ENCODE results near the gene MYO7B. TPM values are rescaled to one million over a fixed set of nuclear protein-coding genes. Genes with fewer than 3 reads are reported as not detected.

Gene MYO7B
- polyA plus RNA-seq, 2 of the 4 experiments (the other 2 are of a cell fraction) = 0.04 to 0.09 TPM

DNA sequence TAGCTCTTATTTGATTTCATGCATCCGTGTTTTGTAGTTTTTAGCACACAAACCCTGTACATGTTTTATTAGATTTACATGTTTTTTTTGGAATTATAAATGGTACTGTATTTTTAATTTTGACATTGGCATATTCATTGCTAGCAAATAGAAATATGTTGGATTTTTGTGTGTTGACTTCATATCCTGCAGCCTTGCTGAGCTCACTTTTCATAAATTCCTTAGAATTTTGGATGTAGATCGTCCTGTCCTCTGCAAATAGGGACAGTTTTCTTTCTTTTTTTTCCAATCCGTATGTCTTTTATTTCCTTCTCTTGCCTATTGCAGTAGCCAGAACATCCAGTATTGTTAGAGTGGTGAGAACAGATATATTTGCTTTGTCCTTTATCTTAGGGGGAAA, 63.7 kb downstream of the MYO7B start:
- 55% methylated on average over 3 of the region's 3 CpGs for WGBS (ENCODE audit: missing lambda C conversion rate)
- DNase-seq (ENCODE audit: low read depth in 1 of 2, low spot score in 1 of 2) = no peak
- CTCF ChIA-PET = interaction anchor here (0.6 to 2.8 kb wide), 3 partner anchors 8 to 56 kb away, joined by 3 to 9 read pairs (median 4); no protein-coding TSS in a partner anchor
- TF ChIP-seq POLR2A (IDR thresholded peaks at IDR 0.05; ENCODE audit: low read length) = no peak
- no peak for TF ChIP-seq FOXS1 (CRISPR knock-in tag; IDR thresholded peaks at IDR 0.05)
- no peak for TF ChIP-seq NR3C1 (IDR thresholded peaks at IDR 0.05)
- no peak for TF ChIP-seq HEYL (CRISPR knock-in tag; IDR thresholded peaks at IDR 0.05)
- TF ChIP-seq EP300 (IDR thresholded peaks at IDR 0.05) = no peak
- TF ChIP-seq NPAS2 (CRISPR knock-in tag; IDR thresholded peaks at IDR 0.05; ENCODE audit: borderline replicate concordance) = no peak
- TF ChIP-seq CBX2 (IDR thresholded peaks at IDR 0.05; ENCODE audit: borderline replicate concordance, low read depth) = no peak
- TF ChIP-seq, protein P1, sequence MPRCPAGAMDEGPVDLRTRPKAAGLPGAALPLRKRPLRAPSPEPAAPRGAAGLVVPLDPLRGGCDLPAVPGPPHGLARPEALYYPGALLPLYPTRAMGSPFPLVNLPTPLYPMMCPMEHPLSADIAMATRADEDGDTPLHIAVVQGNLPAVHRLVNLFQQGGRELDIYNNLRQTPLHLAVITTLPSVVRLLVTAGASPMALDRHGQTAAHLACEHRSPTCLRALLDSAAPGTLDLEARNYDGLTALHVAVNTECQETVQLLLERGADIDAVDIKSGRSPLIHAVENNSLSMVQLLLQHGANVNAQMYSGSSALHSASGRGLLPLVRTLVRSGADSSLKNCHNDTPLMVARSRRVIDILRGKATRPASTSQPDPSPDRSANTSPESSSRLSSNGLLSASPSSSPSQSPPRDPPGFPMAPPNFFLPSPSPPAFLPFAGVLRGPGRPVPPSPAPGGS (IDR thresholded peaks at IDR 0.05) = no peak
- no peak for TF ChIP-seq MAFK (IDR thresholded peaks at IDR 0.05; ENCODE audit: partially characterized antibody)
- no peak for TF ChIP-seq FOSB (CRISPR knock-in tag; IDR thresholded peaks at IDR 0.05)
- no peak for TF ChIP-seq ZFP36 (IDR thresholded peaks at IDR 0.05; ENCODE audit: borderline replicate concordance, partially characterized antibody)
- TF ChIP-seq HOXB13 (CRISPR knock-in tag; IDR thresholded peaks at IDR 0.05; ENCODE audit: low read depth) = no peak
- TF ChIP-seq CEBPB (IDR thresholded peaks at IDR 0.05) = no peak
- TF ChIP-seq ESRRA (IDR thresholded peaks at IDR 0.05; ENCODE audit: borderline replicate concordance, low read length) = no peak
- TF ChIP-seq MAZ (IDR thresholded peaks at IDR 0.05; ENCODE audit: borderline replicate concordance, low read depth, low read length) = no peak
- no peak for TF ChIP-seq ZC3H11A (IDR thresholded peaks at IDR 0.05)
- TF ChIP-seq CHD4 (IDR thresholded peaks at IDR 0.05; ENCODE audit: borderline replicate concordance) = no peak
- Histone ChIP-seq H3K4me3 (no peak overlapping the region), H3K27ac (no peak overlapping the region), H3K9me3 (peaks cover 26% of the 10 kb centered on the region), H3K4me2 (no peak overlapping the region), H3K4me1 (no peaks in the 10 kb centered on the region)
- POLR2A ChIA-PET = no interaction called here
- no peak for FAIRE-seq
- no peak for ATAC-seq

- no peak for ATAC-seq
- ChIA-PET POLR2A (no interaction called here), CTCF (interaction anchor here (1.4 to 2.2 kb wide), 3 partner anchors 10 to 45 kb away, joined by 3 to 7 read pairs (median 6); no protein-coding TSS in a partner anchor)
- Histone ChIP-seq H3K27ac (no peak overlapping the region), H3K4me2 (no peak overlapping the region), H3K4me1 (no peaks in the 10 kb centered on the region), H3K4me3 (no peak overlapping the region), H3K9me3 (peaks cover 26% of the 10 kb centered on the region)
- DNase-seq (ENCODE audit: low read depth in 1 of 2, low spot score in 1 of 2) = no peak
- TF ChIP-seq CBX2 (IDR thresholded peaks at IDR 0.05; ENCODE audit: borderline replicate concordance, low read depth) (no peak), EHMT2 (IDR thresholded peaks at IDR 0.05; ENCODE audit: low read depth) (no peak), ZFP36 (IDR thresholded peaks at IDR 0.05; ENCODE audit: borderline replicate concordance, partially characterized antibody) (no peak), MAX (IDR thresholded peaks at IDR 0.05) (no peak), KDM1A (IDR thresholded peaks at IDR 0.05; ENCODE audit: low read depth) (no peak), ZC3H11A (IDR thresholded peaks at IDR 0.05) (no peak), HOXB5 (CRISPR knock-in tag; IDR thresholded peaks at IDR 0.05) (no peak), JUN (IDR thresholded peaks at IDR 0.05) (no peak)
- TF ChIP-seq, protein P1 (IDR thresholded peaks at IDR 0.05) = no peak
- no peak for FAIRE-seq
- WGBS (ENCODE audit: missing lambda C conversion rate) = 74% methylated on average over 8 of the region's 8 CpGs
Observed at GRCh38 chr2:127604986-127605385, 69.5 kb downstream of the MYO7B start.

GRCh38 chr2:127605691-127606263, 70.3 kb downstream of the MYO7B start:
- 84% methylated on average over 7 of the region's 7 CpGs for WGBS (ENCODE audit: missing lambda C conversion rate)
- FAIRE-seq (no peak), DNase-seq (ENCODE audit: low read depth in 1 of 2, low spot score in 1 of 2) (no peak), ATAC-seq (no peak)
- no peak overlapping the region for H3K4me3 ChIP-seq
- H3K9me3 ChIP-seq = peaks cover 26% of the 10 kb centered on the region
- no peak overlapping the region for H3K4me2 ChIP-seq
- H3K4me1 ChIP-seq = no peaks in the 10 kb centered on the region
- TF ChIP-seq EHF (CRISPR knock-in tag; IDR thresholded peaks at IDR 0.05) (no peak), RCOR1 (IDR thresholded peaks at IDR 0.05; ENCODE audit: low read depth, low read length) (no peak), EP300 (IDR thresholded peaks at IDR 0.05) (no peak), CHD4 (IDR thresholded peaks at IDR 0.05; ENCODE audit: borderline replicate concordance) (no peak), GATA3 (IDR thresholded peaks at IDR 0.05; ENCODE audit: borderline replicate concordance) (no peak), RARB (CRISPR knock-in tag; IDR thresholded peaks at IDR 0.05) (no peak), ZFP36 (IDR thresholded peaks at IDR 0.05; ENCODE audit: borderline replicate concordance, partially characterized antibody) (no peak), CHD2 (IDR thresholded peaks at IDR 0.05; ENCODE audit: low read length, partially characterized antibody) (no peak), HOXA7 (CRISPR knock-in tag; IDR thresholded peaks at IDR 0.05) (no peak), NPAS2 (CRISPR knock-in tag; IDR thresholded peaks at IDR 0.05; ENCODE audit: borderline replicate concordance) (no peak)
- TF ChIP-seq, protein P2, sequence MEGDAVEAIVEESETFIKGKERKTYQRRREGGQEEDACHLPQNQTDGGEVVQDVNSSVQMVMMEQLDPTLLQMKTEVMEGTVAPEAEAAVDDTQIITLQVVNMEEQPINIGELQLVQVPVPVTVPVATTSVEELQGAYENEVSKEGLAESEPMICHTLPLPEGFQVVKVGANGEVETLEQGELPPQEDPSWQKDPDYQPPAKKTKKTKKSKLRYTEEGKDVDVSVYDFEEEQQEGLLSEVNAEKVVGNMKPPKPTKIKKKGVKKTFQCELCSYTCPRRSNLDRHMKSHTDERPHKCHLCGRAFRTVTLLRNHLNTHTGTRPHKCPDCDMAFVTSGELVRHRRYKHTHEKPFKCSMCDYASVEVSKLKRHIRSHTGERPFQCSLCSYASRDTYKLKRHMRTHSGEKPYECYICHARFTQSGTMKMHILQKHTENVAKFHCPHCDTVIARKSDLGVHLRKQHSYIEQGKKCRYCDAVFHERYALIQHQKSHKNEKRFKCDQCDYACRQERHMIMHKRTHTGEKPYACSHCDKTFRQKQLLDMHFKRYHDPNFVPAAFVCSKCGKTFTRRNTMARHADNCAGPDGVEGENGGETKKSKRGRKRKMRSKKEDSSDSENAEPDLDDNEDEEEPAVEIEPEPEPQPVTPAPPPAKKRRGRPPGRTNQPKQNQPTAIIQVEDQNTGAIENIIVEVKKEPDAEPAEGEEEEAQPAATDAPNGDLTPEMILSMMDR (IDR thresholded peaks at IDR 0.05) = no peak
- TF ChIP-seq, protein P3, sequence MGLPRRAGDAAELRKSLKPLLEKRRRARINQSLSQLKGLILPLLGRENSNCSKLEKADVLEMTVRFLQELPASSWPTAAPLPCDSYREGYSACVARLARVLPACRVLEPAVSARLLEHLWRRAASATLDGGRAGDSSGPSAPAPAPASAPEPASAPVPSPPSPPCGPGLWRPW (IDR thresholded peaks at IDR 0.05) = no peak
- H3K27ac ChIP-seq = no peak overlapping the region
- CTCF ChIA-PET = interaction anchor here (1.4 to 2.2 kb wide), 2 partner anchors 14 to 44 kb away, joined by 6 to 7 read pairs; no protein-coding TSS in a partner anchor
- POLR2A ChIA-PET = no interaction called here

Measured in A549 (cell line).